Cardiac fibroblast (primary cell): ENCODE data around the gene PDK1.
A peak's percentile ranks its signal among the peaks of the same experiment; 100 is the strongest.
"Not testable (repeated sequence)": the region's sequence is repeated elsewhere in the genome, so short reads cannot be mapped to it uniquely, and the experiment has no call there.

ENCODE experiments used
- DNase-seq, 2 donors: peaks; one replicate each; pipeline versions ENCODE4 v3.0.0 to v3.0.0-alpha.2; 2010; ENCODE audit warnings: low read depth in 2 of 2
- H3K4me3 ChIP-seq, 2 donors: replicated peaks in 1 of 2; 1 replicate in 1 of 2; 2 replicates in 1 of 2; pipeline ENCODE4 v1.5.1; 2011; ENCODE audit warnings: low read depth in 2 of 2, low read length in 2 of 2, mild to moderate bottlenecking in 2 of 2, moderate library complexity in 1 of 2
- CTCF ChIP-seq: IDR thresholded peaks from one replicate; pipeline ENCODE4 v1.5.1; 2011; ENCODE audit warnings: low read depth, mild to moderate bottlenecking, low read length, inconsistent platforms

PDK1 gene

GRCh38 chr2:172513935-172514586 is 41.8 kb upstream of the PDK1 start:
- no peak for TF ChIP-seq CTCF
- no peak overlapping the region for H3K4me3 ChIP-seq
- DNase-seq: peak in 1 of 2 donors; percentile 8

GRCh38 chr2:172516299-172516698 is 39.6 kb upstream of the PDK1 start:
- no peak for TF ChIP-seq CTCF
- H3K4me3 ChIP-seq: no peak overlapping the region
- DNase-seq: peak; percentile 31 to 83

DNA sequence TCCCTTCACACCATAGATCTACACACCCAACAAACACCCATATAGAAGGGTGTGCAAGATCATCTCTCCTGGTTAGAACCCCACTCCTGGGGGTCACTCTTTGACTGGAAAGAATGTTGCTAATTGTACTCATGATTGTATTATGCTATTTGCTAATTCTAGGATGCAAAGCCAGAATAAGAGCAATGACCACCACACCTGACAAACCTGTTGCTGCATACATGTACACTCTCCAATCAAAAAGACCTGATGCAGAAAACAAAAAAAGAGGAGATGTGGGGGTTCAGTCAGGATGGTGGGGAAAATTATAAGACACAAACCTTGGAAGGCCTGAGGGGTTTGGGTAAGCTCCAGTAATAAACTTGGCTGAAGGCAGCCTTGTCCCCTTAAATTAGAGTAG is 36.9 kb upstream of the PDK1 start:
- DNase-seq: no peak
- TF ChIP-seq CTCF: no peak
- H3K4me3 ChIP-seq: no peak overlapping the region

DNA sequence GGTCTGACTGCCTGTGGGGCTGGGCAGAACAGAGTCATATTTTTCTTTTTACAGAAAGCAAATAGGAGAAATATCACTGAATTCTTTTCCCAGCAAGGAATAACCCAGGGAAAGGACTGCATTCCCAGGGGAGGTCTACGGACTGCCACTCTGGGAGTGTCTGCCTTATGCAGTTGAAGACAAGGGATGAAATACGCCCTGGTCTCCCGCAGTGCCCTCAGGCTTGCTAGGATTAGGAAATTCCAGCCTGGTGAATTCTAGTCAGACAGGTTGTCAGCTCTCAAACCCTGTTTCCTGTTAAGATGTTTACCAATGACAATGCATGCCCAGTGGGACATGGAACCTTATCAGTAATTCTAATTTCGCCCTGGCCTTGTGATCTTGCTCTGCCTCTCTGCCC is 30.3 kb upstream of the PDK1 start:
- no peak for TF ChIP-seq CTCF
- DNase-seq: no peak

DNA sequence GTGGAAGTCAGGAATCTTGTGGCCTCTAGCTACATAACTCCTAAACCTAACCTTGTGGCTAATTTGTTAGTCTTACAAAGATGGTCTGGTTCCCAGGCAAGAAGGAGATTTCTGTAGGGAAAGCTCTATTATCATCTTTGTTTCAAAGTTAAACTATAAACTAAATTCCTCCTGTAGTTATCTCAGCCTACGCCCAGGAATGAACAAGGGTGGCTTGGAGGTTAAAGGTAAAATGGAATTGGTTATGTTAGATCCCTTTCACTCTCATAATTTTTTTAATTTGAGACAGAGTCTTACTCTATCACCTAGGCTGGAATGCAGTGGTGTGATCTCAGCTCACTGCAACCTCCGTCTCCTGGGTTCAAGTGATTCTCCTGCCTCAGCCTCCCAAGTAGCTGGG is 24.6 kb upstream of the PDK1 start:
- H3K4me3 ChIP-seq: no peak overlapping the region
- no peak for TF ChIP-seq CTCF
- DNase-seq: no peak

More for the DNA sequence above, 30.3 kb upstream of the PDK1 start:
- H3K4me3 ChIP-seq: no peak overlapping the region

- DNase-seq, H3K4me3 ChIP-seq: not testable (repeated sequence)
These were observed 23.4 kb upstream of the PDK1 start for GRCh38 chr2:172532461-172532860.

- no peak for TF ChIP-seq CTCF
- no peak for DNase-seq
- no peak overlapping the region for H3K4me3 ChIP-seq
These were observed 22.2 kb upstream of the PDK1 start for GRCh38 chr2:172533687-172534086.
